ENCODE results near the gene OR4D1. TPM values are rescaled to one million over a fixed set of nuclear protein-coding genes. Genes with fewer than 3 reads are reported as not detected.

Gene OR4D1
- total and polyA plus RNA-seq, 2 of the 13 experiments (the other 11 are each of a cell fraction or from before 2014, with no cell fraction given): not detected

DNA sequence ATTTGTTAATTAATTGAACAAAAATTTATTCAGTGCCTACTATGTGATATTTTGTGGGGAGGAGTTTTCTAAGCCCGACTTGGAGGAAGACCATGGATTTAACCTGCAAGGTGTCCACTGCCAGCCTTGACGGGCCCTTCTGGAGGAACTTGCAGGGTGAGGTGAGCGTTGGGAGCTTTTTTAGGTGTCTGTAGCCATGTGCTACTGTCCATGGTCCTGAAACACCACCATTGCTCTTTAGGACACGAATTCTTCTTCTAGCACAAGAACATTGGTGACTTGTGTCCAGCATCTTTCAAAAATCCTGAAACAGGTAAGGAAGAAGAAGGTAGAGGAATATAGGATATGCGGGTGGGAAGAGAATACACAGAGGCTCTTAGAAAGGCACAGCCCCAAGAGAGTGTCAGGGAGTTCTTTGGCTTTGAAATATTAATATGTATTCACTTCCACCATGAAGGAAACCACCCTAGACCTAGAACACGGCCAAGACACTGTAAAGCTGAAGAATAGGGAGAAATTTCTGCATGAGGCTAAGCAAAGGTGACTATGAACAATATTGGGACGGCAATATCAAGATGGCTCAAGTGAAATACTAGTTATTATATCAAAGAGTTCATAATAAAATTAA is 27.9 kb upstream of the OR4D1 start (continued):
- no peak for TF ChIP-seq CEBPG (CRISPR knock-in tag; IDR thresholded peaks at IDR 0.05)
- TF ChIP-seq ZNF710 (CRISPR knock-in tag; IDR thresholded peaks at IDR 0.05; ENCODE audit: borderline replicate concordance): no peak
- TF ChIP-seq ZNF724P (CRISPR knock-in tag; IDR thresholded peaks at IDR 0.05; ENCODE audit: borderline replicate concordance): 0 out of 2 replicates have a peak, but pooled peaks have one; percentile 44
- no peak for TF ChIP-seq ATF5 (CRISPR knock-in tag; IDR thresholded peaks at IDR 0.05; ENCODE audit: low read depth)
- TF ChIP-seq ATM (IDR thresholded peaks at IDR 0.05; ENCODE audit: borderline replicate concordance): no peak
- TF ChIP-seq, protein P1, sequence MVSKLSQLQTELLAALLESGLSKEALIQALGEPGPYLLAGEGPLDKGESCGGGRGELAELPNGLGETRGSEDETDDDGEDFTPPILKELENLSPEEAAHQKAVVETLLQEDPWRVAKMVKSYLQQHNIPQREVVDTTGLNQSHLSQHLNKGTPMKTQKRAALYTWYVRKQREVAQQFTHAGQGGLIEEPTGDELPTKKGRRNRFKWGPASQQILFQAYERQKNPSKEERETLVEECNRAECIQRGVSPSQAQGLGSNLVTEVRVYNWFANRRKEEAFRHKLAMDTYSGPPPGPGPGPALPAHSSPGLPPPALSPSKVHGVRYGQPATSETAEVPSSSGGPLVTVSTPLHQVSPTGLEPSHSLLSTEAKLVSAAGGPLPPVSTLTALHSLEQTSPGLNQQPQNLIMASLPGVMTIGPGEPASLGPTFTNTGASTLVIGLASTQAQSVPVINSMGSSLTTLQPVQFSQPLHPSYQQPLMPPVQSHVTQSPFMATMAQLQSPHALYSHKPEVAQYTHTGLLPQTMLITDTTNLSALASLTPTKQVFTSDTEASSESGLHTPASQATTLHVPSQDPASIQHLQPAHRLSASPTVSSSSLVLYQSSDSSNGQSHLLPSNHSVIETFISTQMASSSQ (IDR thresholded peaks at IDR 0.05; ENCODE audit: low read depth): no peak
- TF ChIP-seq, protein P1 (CRISPR knock-in tag; IDR thresholded peaks at IDR 0.05; ENCODE audit: borderline replicate concordance): no peak
- TF ChIP-seq, protein P2, sequence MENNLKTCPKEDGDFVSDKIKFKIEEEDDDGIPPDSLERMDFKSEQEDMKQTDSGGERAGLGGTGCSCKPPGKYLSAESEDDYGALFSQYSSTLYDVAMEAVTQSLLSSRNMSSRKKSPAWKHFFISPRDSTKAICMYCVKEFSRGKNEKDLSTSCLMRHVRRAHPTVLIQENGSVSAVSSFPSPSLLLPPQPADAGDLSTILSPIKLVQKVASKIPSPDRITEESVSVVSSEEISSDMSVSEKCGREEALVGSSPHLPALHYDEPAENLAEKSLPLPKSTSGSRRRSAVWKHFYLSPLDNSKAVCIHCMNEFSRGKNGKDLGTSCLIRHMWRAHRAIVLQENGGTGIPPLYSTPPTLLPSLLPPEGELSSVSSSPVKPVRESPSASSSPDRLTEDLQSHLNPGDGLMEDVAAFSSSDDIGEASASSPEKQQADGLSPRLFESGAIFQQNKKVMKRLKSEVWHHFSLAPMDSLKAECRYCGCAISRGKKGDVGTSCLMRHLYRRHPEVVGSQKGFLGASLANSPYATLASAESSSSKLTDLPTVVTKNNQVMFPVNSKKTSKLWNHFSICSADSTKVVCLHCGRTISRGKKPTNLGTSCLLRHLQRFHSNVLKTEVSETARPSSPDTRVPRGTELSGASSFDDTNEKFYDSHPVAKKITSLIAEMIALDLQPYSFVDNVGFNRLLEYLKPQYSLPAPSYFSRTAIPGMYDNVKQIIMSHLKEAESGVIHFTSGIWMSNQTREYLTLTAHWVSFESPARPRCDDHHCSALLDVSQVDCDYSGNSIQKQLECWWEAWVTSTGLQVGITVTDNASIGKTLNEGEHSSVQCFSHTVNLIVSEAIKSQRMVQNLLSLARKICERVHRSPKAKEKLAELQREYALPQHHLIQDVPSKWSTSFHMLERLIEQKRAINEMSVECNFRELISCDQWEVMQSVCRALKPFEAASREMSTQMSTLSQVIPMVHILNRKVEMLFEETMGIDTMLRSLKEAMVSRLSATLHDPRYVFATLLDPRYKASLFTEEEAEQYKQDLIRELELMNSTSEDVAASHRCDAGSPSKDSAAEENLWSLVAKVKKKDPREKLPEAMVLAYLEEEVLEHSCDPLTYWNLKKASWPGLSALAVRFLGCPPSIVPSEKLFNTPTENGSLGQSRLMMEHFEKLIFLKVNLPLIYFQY (CRISPR knock-in tag; IDR thresholded peaks at IDR 0.05; ENCODE audit: borderline replicate concordance): peak; percentile 81
- TF ChIP-seq E2F5 (CRISPR knock-in tag; conservative IDR thresholded peaks at IDR 0.05): peak; percentile 71; the same call in 1 of the 2 replicates
- TF ChIP-seq, protein P3, sequence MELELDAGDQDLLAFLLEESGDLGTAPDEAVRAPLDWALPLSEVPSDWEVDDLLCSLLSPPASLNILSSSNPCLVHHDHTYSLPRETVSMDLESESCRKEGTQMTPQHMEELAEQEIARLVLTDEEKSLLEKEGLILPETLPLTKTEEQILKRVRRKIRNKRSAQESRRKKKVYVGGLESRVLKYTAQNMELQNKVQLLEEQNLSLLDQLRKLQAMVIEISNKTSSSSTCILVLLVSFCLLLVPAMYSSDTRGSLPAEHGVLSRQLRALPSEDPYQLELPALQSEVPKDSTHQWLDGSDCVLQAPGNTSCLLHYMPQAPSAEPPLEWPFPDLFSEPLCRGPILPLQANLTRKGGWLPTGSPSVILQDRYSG (CRISPR knock-in tag; IDR thresholded peaks at IDR 0.05): no peak
- 0 out of 2 replicates have a peak, but pooled peaks have one; percentile 42 for TF ChIP-seq GLI4 (CRISPR knock-in tag; IDR thresholded peaks at IDR 0.05; ENCODE audit: borderline replicate concordance)
- no peak for TF ChIP-seq ZFP82 (CRISPR knock-in tag; IDR thresholded peaks at IDR 0.05; ENCODE audit: borderline replicate concordance)
- TF ChIP-seq ZNF317 (CRISPR knock-in tag; IDR thresholded peaks at IDR 0.05): no peak
- peak; percentile 52; the same call in 1 of the 2 replicates for TF ChIP-seq KAT8 (CRISPR knock-in tag; IDR thresholded peaks at IDR 0.05)
- no peak for TF ChIP-seq ZFY (CRISPR knock-in tag; IDR thresholded peaks at IDR 0.05)
- peak; percentile 80; the same call in 1 of the 2 replicates for TF ChIP-seq ZFP36L1 (CRISPR knock-in tag; IDR thresholded peaks at IDR 0.05)
- peak; percentile 68 for TF ChIP-seq SAP130 (CRISPR knock-in tag; IDR thresholded peaks at IDR 0.05; ENCODE audit: low read depth)

All from HepG2 (cell line).